WTC11 (cell line): ENCODE measurements around the gene CAB39L. TPM values are rescaled to one million over a fixed set of nuclear protein-coding genes. Genes with fewer than 3 reads are reported as not detected.

Experiments
- ATAC-seq: fragments of 200-7000 bp; cut with Tn5 transposase; 2 replicates; pipeline ENCODE4 v1.10.0; 2021; ENCODE audit warnings: mild to moderate bottlenecking, moderate library complexity
- Bru-seq: library from RNA; stranded (reverse); fragments of 400-500 nt; gene quantifications from one replicate; lab custom pipeline; 2021; lab: Mats Ljungman, UMichigan
- CTCF ChIA-PET: fragments of 300-600 bp; sonication (Branson Sonifier 250); formaldehyde crosslinking; loops from one replicate; lab custom pipeline; 2021; ENCODE audit warnings: antibody characterized with exemption; lab: Charles Lee
- POLR2A ChIA-PET: fragments of 350-600 bp; sonication (Branson Sonifier 250); formaldehyde crosslinking; loops from one replicate; lab custom pipeline; 2021; ENCODE audit warnings: antibody characterized with exemption; lab: Charles Lee
- DNase-seq: peaks from one replicate; pipeline ENCODE4 v3.0.0; 2021; ENCODE audit warnings: low spot score
- H3K27ac Mint-ChIP-seq: 2 replicates; pipeline ENCODE4 v1.8.0; 2021; ENCODE audit warnings: mixed read lengths
- H3K27me3 Mint-ChIP-seq: 2 replicates; pipeline ENCODE4 v1.8.0; 2021; ENCODE audit warnings: low read depth, mild to moderate bottlenecking, moderate library complexity, mixed read lengths
- H3K36me3 Mint-ChIP-seq: 2 replicates; pipeline ENCODE4 v1.8.0; 2021; ENCODE audit warnings: mixed read lengths
- H3K4me1 Mint-ChIP-seq: 2 replicates; pipeline ENCODE4 v1.8.0; 2022; ENCODE audit warnings: mixed read lengths
- H3K4me3 Mint-ChIP-seq: 2 replicates; pipeline ENCODE4 v1.8.0; 2021; ENCODE audit warnings: mild to moderate bottlenecking, moderate library complexity, mixed read lengths
- H3K9me3 Mint-ChIP-seq: 2 replicates; pipeline ENCODE4 v1.8.0; 2021; ENCODE audit warnings: mixed read lengths
- AR ChIP-seq: fragments of 250-450 bp; sonication (Bioruptor Pico); IDR thresholded peaks from 2 replicates; pipeline ENCODE4 v1.9.0; 2021; ENCODE audit warnings: mild to moderate bottlenecking
- ARID4B ChIP-seq: sonication (generic); formaldehyde crosslinking; IDR thresholded peaks from 2 replicates; pipeline ENCODE4 v1.8.0; 2023; ENCODE audit warnings: missing genetic modification reagents, mild to moderate bottlenecking, borderline replicate concordance
- ERG ChIP-seq: fragments of 250-450 bp; sonication (Bioruptor Pico); IDR thresholded peaks from 2 replicates; pipeline ENCODE4 v1.8.0; 2021; ENCODE audit warnings: mild to moderate bottlenecking
- FOXK1 ChIP-seq: sonication (generic); formaldehyde crosslinking; IDR thresholded peaks from 2 replicates; pipeline ENCODE4 v1.8.0; 2022; ENCODE audit warnings: mild to moderate bottlenecking, moderate library complexity, missing genetic modification reagents
- GABPB1 ChIP-seq: sonication (generic); formaldehyde crosslinking; IDR thresholded peaks from 2 replicates; pipeline ENCODE4 v1.8.1; 2023; ENCODE audit warnings: mild to moderate bottlenecking, missing genetic modification reagents
- HMGA2 ChIP-seq: fragments of 250-450 bp; sonication (Bioruptor Pico); IDR thresholded peaks from 2 replicates; pipeline ENCODE4 v1.4.0; 2021; ENCODE audit warnings: mild to moderate bottlenecking, moderate library complexity
- HMGXB4 ChIP-seq: sonication (generic); formaldehyde crosslinking; IDR thresholded peaks from 2 replicates; pipeline ENCODE4 v1.8.1; 2023; ENCODE audit warnings: mild to moderate bottlenecking, moderate library complexity, missing genetic modification reagents
- IRF1 ChIP-seq: sonication (generic); formaldehyde crosslinking; IDR thresholded peaks from 2 replicates; pipeline ENCODE4 v1.8.0; 2023; ENCODE audit warnings: missing genetic modification reagents
- MAX ChIP-seq: sonication (generic); formaldehyde crosslinking; IDR thresholded peaks from 2 replicates; pipeline ENCODE4 v1.8.0; 2022; ENCODE audit warnings: mild to moderate bottlenecking, missing genetic modification reagents
- NFE2L1 ChIP-seq: sonication (generic); formaldehyde crosslinking; IDR thresholded peaks from 2 replicates; pipeline ENCODE4 v1.8.1; 2023; ENCODE audit warnings: missing genetic modification reagents
- NR2C2 ChIP-seq: sonication (generic); formaldehyde crosslinking; IDR thresholded peaks from 2 replicates; pipeline ENCODE4 v1.8.0; 2022; ENCODE audit warnings: mild to moderate bottlenecking, missing genetic modification reagents
- PRRX2 ChIP-seq: fragments of 250-450 bp; sonication (Bioruptor Pico); IDR thresholded peaks from 2 replicates; pipeline ENCODE4 v1.8.0; 2021; ENCODE audit warnings: mild to moderate bottlenecking
- ZNF281 ChIP-seq: sonication (generic); formaldehyde crosslinking; IDR thresholded peaks from 2 replicates; pipeline ENCODE4 v1.8.0; 2023; ENCODE audit warnings: mild to moderate bottlenecking, missing genetic modification reagents
- ZNF425 ChIP-seq: fragments of 250-450 bp; sonication (Bioruptor Pico); conservative IDR thresholded peaks from 2 replicates; pipeline ENCODE4 v1.9.0; 2021; ENCODE audit warnings: mild to moderate bottlenecking
- ZSCAN18 ChIP-seq: fragments of 250-450 bp; sonication (Bioruptor Pico); IDR thresholded peaks from 2 replicates; pipeline ENCODE4 v2.1.2; 2022; ENCODE audit warnings: mild to moderate bottlenecking, moderate library complexity
- long read RNA-seq, 3 experiments: library from RNA in 1 of 3; library from capped mRNA in 1 of 3; library from polyadenylated mRNA in 1 of 3; unstranded in 2 of 3; stranded (forward) in 1 of 3; transcript quantifications; one replicate each; pipeline ENCODE4 v2.0.0, GENCODE V29; 2021
- total RNA-seq: library from RNA; stranded (reverse); gene quantifications from 3 replicates; pipeline ENCODE4 v1.2.3, GENCODE V29; 2021

Gene CAB39L
- total RNA-seq: 3.3 to 4.6 TPM (median 4.2 TPM) in 3 replicates
- Bru-seq, nascent RNA: percentile 43 among the genes with signal in this experiment
- long read RNA-seq, experiment 1, transcript CAB39L-205 (11 exons, 2,416 nt): major isoform, 15 of 26 reads
- long read RNA-seq, experiment 1, partial matches to known transcripts: 4 of 26 reads
- long read RNA-seq, experiment 1, other reads (novel, unspliced or antisense): 7 of 26 reads
- long read RNA-seq, experiment 2, partial matches to known transcripts: 1 of 5 reads
- long read RNA-seq, experiment 2, other reads (novel, unspliced or antisense): 0 of 5 reads
- long read RNA-seq, experiment 3, partial matches to known transcripts: 1 of 5 reads
- long read RNA-seq, experiment 3, other reads (novel, unspliced or antisense): 0 of 5 reads

GRCh38 chr13:49443704-49444523 is at the start of gene CAB39L, which contains the start of gene SETDB2:
Gene CAB39L, minus strand, starts transcription at chr13:49444064. Its CDS starts 61,154 bp downstream, at chr13:49382910.
Gene SETDB2, plus strand, starts transcription at chr13:49444274. Its CDS starts 7,620 bp downstream, at chr13:49451894.
- Mint-ChIP-seq H3K4me1 (peaks cover 22% of the 10 kb centered on the region), H3K27ac (peak within 1 kb of the TSS; percentile 99), H3K27me3 (no peaks in the 10 kb centered on the region), H3K36me3 (no peaks in the 10 kb centered on the region), H3K4me3 (peak within 1 kb of the TSS; percentile 94), H3K9me3 (no peaks in the 10 kb centered on the region)
- peak; percentile 97 for ATAC-seq
- peak; percentile 99 for DNase-seq
- POLR2A ChIA-PET: interaction anchor here (0.6 to 1.4 kb wide), 4 partner anchors 51 to 349 kb away, joined by 3 to 5 read pairs (median 3); partner anchors contain the start of genes KPNA3, PHF11 and RCBTB1
- CTCF ChIA-PET: interaction anchor here (0.6 to 2.0 kb wide), 8 partner anchors 7 to 247 kb away, joined by 3 to 9 read pairs (median 4); partner anchors contain the start of gene EBPL
- TF ChIP-seq HMGXB4 (CRISPR knock-in tag): peak; percentile 51; the same call in 1 of the 2 replicates
- peak; percentile 49; the same call in 1 of the 2 replicates for TF ChIP-seq NR2C2 (CRISPR knock-in tag)
- TF ChIP-seq AR (CRISPR knock-in tag): no peak
- no peak for TF ChIP-seq IRF1 (CRISPR knock-in tag)
- TF ChIP-seq ZNF281 (CRISPR knock-in tag): no peak
- peak; percentile 85 for TF ChIP-seq MAX (CRISPR knock-in tag)
- TF ChIP-seq FOXK1 (CRISPR knock-in tag): peak; percentile 67; the same call in 1 of the 2 replicates
- TF ChIP-seq GABPB1 (CRISPR knock-in tag): peak; percentile 70
- TF ChIP-seq ARID4B: peak; percentile 89; the same call in 1 of the 2 replicates
- TF ChIP-seq NFE2L1 (CRISPR knock-in tag): 0 out of 2 replicates have a peak, but pooled peaks have one; percentile 37
- TF ChIP-seq HMGA2 (CRISPR knock-in tag): no peak; the same call in 1 of the 2 replicates
- no peak for TF ChIP-seq ZNF425 (CRISPR knock-in tag)
- TF ChIP-seq ERG (CRISPR knock-in tag): peak; percentile 38; the same call in 1 of the 2 replicates
- TF ChIP-seq ZSCAN18 (CRISPR knock-in tag): no peak
- TF ChIP-seq PRRX2 (CRISPR knock-in tag): no peak
